ENCODE measurements around the gene ASCL3.

ASCL3 gene

GRCh38 chr11:8928981-8929615, 13.7 kb downstream of the ASCL3 start:
- Histone ChIP-seq H3K36me3 (ENCODE audit: low read depth) (no peaks in the 10 kb centered on the region), H3K9me3 (ENCODE audit: severe bottlenecking) (no peaks in the 10 kb centered on the region), H3K4me3 (ENCODE audit: severe bottlenecking) (no peak overlapping the region), H3K27ac (ENCODE audit: poor library complexity, severe bottlenecking) (no peak overlapping the region), H3K4me1 (ENCODE audit: insufficient read depth, poor library complexity, severe bottlenecking) (peaks cover 1% of the 10 kb centered on the region), H3K27me3 (ENCODE audit: insufficient read depth, poor library complexity, severe bottlenecking) (no peaks in the 10 kb centered on the region)
- TF ChIP-seq CTCF (IDR thresholded peaks at IDR 0.05; ENCODE audit: poor library complexity, severe bottlenecking), result no peak
- ATAC-seq (ENCODE audit: low read depth), result no peak
- no peak for DNase-seq (ENCODE audit: low spot score)

- H3K4me1 ChIP-seq (ENCODE audit: insufficient read depth, poor library complexity, severe bottlenecking), result peaks cover 5% of the 10 kb centered on the region
- H3K9me3 ChIP-seq (ENCODE audit: severe bottlenecking), result no peaks in the 10 kb centered on the region
- H3K4me3 ChIP-seq (ENCODE audit: severe bottlenecking), result no peak overlapping the region
- TF ChIP-seq CTCF (IDR thresholded peaks at IDR 0.05; ENCODE audit: poor library complexity, severe bottlenecking), result no peak
- H3K27me3 ChIP-seq (ENCODE audit: insufficient read depth, poor library complexity, severe bottlenecking), result no peaks in the 10 kb centered on the region
- H3K27ac ChIP-seq (ENCODE audit: poor library complexity, severe bottlenecking), result no peak overlapping the region
- no peak for ATAC-seq (ENCODE audit: low read depth)
- DNase-seq (ENCODE audit: low spot score), result no peak
- H3K36me3 ChIP-seq (ENCODE audit: low read depth), result no peaks in the 10 kb centered on the region
Measured at GRCh38 chr11:8928205-8928604, 14.6 kb downstream of the ASCL3 start.

GRCh38 chr11:8927233-8927632, 15.6 kb downstream of the ASCL3 start:
- DNase-seq (ENCODE audit: low spot score) (no peak), ATAC-seq (ENCODE audit: low read depth) (no peak)
- no peaks in the 10 kb centered on the region for H3K27me3 ChIP-seq (ENCODE audit: insufficient read depth, poor library complexity, severe bottlenecking)
- H3K9me3 ChIP-seq (ENCODE audit: severe bottlenecking), result no peaks in the 10 kb centered on the region
- peaks cover 5% of the 10 kb centered on the region for H3K4me1 ChIP-seq (ENCODE audit: insufficient read depth, poor library complexity, severe bottlenecking)
- no peak for TF ChIP-seq CTCF (IDR thresholded peaks at IDR 0.05; ENCODE audit: poor library complexity, severe bottlenecking)
- H3K36me3 ChIP-seq (ENCODE audit: low read depth), result peaks cover 4% of the 10 kb centered on the region
- H3K27ac ChIP-seq (ENCODE audit: poor library complexity, severe bottlenecking), result no peak overlapping the region
- no peak overlapping the region for H3K4me3 ChIP-seq (ENCODE audit: severe bottlenecking)

DNA sequence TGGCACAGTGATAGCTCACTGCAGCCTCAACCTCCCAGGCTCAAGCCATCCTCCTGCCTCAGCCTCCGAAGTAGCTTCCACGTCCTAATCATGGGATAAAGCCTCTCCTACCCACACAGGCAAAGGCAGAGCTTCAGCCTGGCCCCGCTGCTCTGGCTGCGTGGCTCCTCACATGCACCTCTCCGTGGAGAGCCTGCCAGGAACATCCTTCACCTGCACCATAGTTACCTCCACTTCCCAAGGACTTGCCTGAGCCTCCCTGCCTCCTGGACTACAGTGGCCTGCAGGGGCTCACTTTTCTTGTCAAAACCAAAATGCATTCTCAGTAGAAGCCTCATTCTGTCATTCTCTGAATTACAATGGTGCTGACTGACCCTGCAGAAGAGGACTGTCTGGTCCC, 16.6 kb downstream of the ASCL3 start:
- H3K27ac ChIP-seq (ENCODE audit: poor library complexity, severe bottlenecking), result no peak overlapping the region
- no peak for ATAC-seq (ENCODE audit: low read depth)

More for the DNA sequence above, 16.6 kb downstream of the ASCL3 start:
- no peak for DNase-seq (ENCODE audit: low spot score)
- H3K4me1 ChIP-seq (ENCODE audit: insufficient read depth, poor library complexity, severe bottlenecking), result peaks cover 5% of the 10 kb centered on the region
- peaks cover 12% of the 10 kb centered on the region for H3K36me3 ChIP-seq (ENCODE audit: low read depth)
- TF ChIP-seq CTCF (IDR thresholded peaks at IDR 0.05; ENCODE audit: poor library complexity, severe bottlenecking), result no peak
- H3K27me3 ChIP-seq (ENCODE audit: insufficient read depth, poor library complexity, severe bottlenecking), result no peaks in the 10 kb centered on the region
- H3K9me3 ChIP-seq (ENCODE audit: severe bottlenecking), result no peaks in the 10 kb centered on the region
- no peak overlapping the region for H3K4me3 ChIP-seq (ENCODE audit: severe bottlenecking)
